Lower leg skin (tissue), 3 donors: ENCODE data around the gene ZNF512.

Experiments
- CTCF ChIP-seq, 3 donors: fragments of 450-650 bp; IDR thresholded peaks; one replicate each; pipeline ENCODE4 v1.5.1; 2016; ENCODE audit warnings: antibody characterized with exemption in 3 of 3, mild to moderate bottlenecking in 3 of 3, moderate library complexity in 2 of 3
- POLR2A ChIP-seq, 2 donors: fragments of 450-650 bp; IDR thresholded peaks; one replicate each; pipeline ENCODE4 v1.6.1; 2016 to 2017; ENCODE audit warnings: antibody characterized with exemption in 2 of 2, mild to moderate bottlenecking in 1 of 2, moderate library complexity in 1 of 2

GRCh38 chr2:27671235-27671634 is 88.4 kb downstream of the ZNF512 start:
- TF ChIP-seq CTCF (IDR thresholded peaks at IDR 0.05) = no peak
- TF ChIP-seq POLR2A (IDR thresholded peaks at IDR 0.05) = no peak
